WTC11 (cell line): ENCODE data around the gene EHD4. TPM values are rescaled to one million over a fixed set of nuclear protein-coding genes. Genes with fewer than 3 reads are reported as not detected.

Experiments used
- ATAC-seq: fragments of 200-7000 bp; cut with Tn5 transposase; 2 replicates; pipeline ENCODE4 v1.10.0; 2021; ENCODE audit warnings: mild to moderate bottlenecking, moderate library complexity
- CTCF ChIA-PET: fragments of 300-600 bp; sonication (Branson Sonifier 250); formaldehyde crosslinking; loops from one replicate; lab custom pipeline; 2021; ENCODE audit warnings: antibody characterized with exemption; lab: Charles Lee
- POLR2A ChIA-PET: fragments of 350-600 bp; sonication (Branson Sonifier 250); formaldehyde crosslinking; loops from one replicate; lab custom pipeline; 2021; ENCODE audit warnings: antibody characterized with exemption; lab: Charles Lee
- DNase-seq: peaks from one replicate; pipeline ENCODE4 v3.0.0; 2021; ENCODE audit warnings: low spot score
- H3K27ac Mint-ChIP-seq: 2 replicates; pipeline ENCODE4 v1.8.0; 2021; ENCODE audit warnings: mixed read lengths
- H3K27me3 Mint-ChIP-seq: 2 replicates; pipeline ENCODE4 v1.8.0; 2021; ENCODE audit warnings: low read depth, mild to moderate bottlenecking, moderate library complexity, mixed read lengths
- H3K36me3 Mint-ChIP-seq: 2 replicates; pipeline ENCODE4 v1.8.0; 2021; ENCODE audit warnings: mixed read lengths
- H3K4me1 Mint-ChIP-seq: 2 replicates; pipeline ENCODE4 v1.8.0; 2022; ENCODE audit warnings: mixed read lengths
- H3K4me3 Mint-ChIP-seq: 2 replicates; pipeline ENCODE4 v1.8.0; 2021; ENCODE audit warnings: mild to moderate bottlenecking, moderate library complexity, mixed read lengths
- H3K9me3 Mint-ChIP-seq: 2 replicates; pipeline ENCODE4 v1.8.0; 2021; ENCODE audit warnings: mixed read lengths
- ATF1 ChIP-seq: sonication (generic); formaldehyde crosslinking; IDR thresholded peaks from 2 replicates; pipeline ENCODE4 v1.8.1; 2023; ENCODE audit warnings: mild to moderate bottlenecking, moderate library complexity, missing genetic modification reagents
- FOXP1 ChIP-seq: sonication (generic); formaldehyde crosslinking; IDR thresholded peaks from 2 replicates; pipeline ENCODE4 v1.8.0; 2022; ENCODE audit warnings: missing genetic modification reagents, mild to moderate bottlenecking, moderate library complexity, borderline replicate concordance
- GTF2I ChIP-seq: fragments of 250-450 bp; sonication (Bioruptor Pico); conservative IDR thresholded peaks from 2 replicates; pipeline ENCODE4 v1.4.0; 2021; ENCODE audit warnings: mild to moderate bottlenecking
- JAZF1 ChIP-seq: fragments of 250-450 bp; sonication (Bioruptor Pico); IDR thresholded peaks from 2 replicates; pipeline ENCODE4 v1.9.0; 2021; ENCODE audit warnings: moderate library complexity, mild to moderate bottlenecking, inconsistent platforms
- MYBL2 ChIP-seq: sonication (generic); formaldehyde crosslinking; IDR thresholded peaks from 2 replicates; pipeline ENCODE4 v1.8.1; 2023; ENCODE audit warnings: mild to moderate bottlenecking, moderate library complexity, missing genetic modification reagents
- NFE2L1 ChIP-seq: sonication (generic); formaldehyde crosslinking; IDR thresholded peaks from 2 replicates; pipeline ENCODE4 v1.8.1; 2023; ENCODE audit warnings: missing genetic modification reagents
- RORB ChIP-seq: fragments of 250-450 bp; sonication (Bioruptor Pico); IDR thresholded peaks from 2 replicates; pipeline ENCODE4 v1.9.0; 2021; ENCODE audit warnings: mild to moderate bottlenecking
- SP1 ChIP-seq: sonication (generic); formaldehyde crosslinking; conservative IDR thresholded peaks from 2 replicates; pipeline ENCODE4 v1.8.1; 2022; ENCODE audit warnings: missing genetic modification reagents
- ZNF317 ChIP-seq: sonication (generic); formaldehyde crosslinking; IDR thresholded peaks from 2 replicates; pipeline ENCODE4 v1.8.1; 2023; ENCODE audit warnings: low read depth, mild to moderate bottlenecking, moderate library complexity, missing genetic modification reagents, borderline replicate concordance
- ZNF423 ChIP-seq: fragments of 250-450 bp; sonication (Bioruptor Pico); IDR thresholded peaks from 2 replicates; pipeline ENCODE4 v2.1.2; 2022; ENCODE audit warnings: mild to moderate bottlenecking, moderate library complexity
- total RNA-seq: library from RNA; stranded (reverse); gene quantifications from 3 replicates; pipeline ENCODE4 v1.2.3, GENCODE V29; 2021
- TF ChIP-seq, protein P1 (sequence below): sonication (generic); formaldehyde crosslinking; IDR thresholded peaks from 2 replicates; pipeline ENCODE4 v1.8.0; 2022; ENCODE audit warnings: mild to moderate bottlenecking, missing genetic modification reagents
- TF ChIP-seq, protein P2 (sequence below): fragments of 250-450 bp; sonication (Bioruptor Pico); IDR thresholded peaks from 2 replicates; pipeline ENCODE4 v1.9.0; 2021; ENCODE audit warnings: mild to moderate bottlenecking, borderline replicate concordance
- TF ChIP-seq, protein P3 (sequence below): sonication (generic); formaldehyde crosslinking; conservative IDR thresholded peaks from 2 replicates; pipeline ENCODE4 v1.8.1; 2023; ENCODE audit warnings: mild to moderate bottlenecking, low read depth, missing genetic modification reagents, moderate library complexity
- TF ChIP-seq, protein P4 (sequence below): sonication (generic); formaldehyde crosslinking; IDR thresholded peaks from 2 replicates; pipeline ENCODE4 v1.8.1; 2023; ENCODE audit warnings: mild to moderate bottlenecking, missing genetic modification reagents
- TF ChIP-seq, protein P5 (sequence below): fragments of 250-450 bp; sonication (Bioruptor Pico); IDR thresholded peaks from 2 replicates; pipeline ENCODE4 v1.9.0; 2021; ENCODE audit warnings: mild to moderate bottlenecking
- TF ChIP-seq, protein P6 (sequence below): sonication (generic); formaldehyde crosslinking; IDR thresholded peaks from 2 replicates; pipeline ENCODE4 v1.8.0; 2023; ENCODE audit warnings: mild to moderate bottlenecking, missing genetic modification reagents

The EHD4 gene
- total RNA-seq, 1 experiment from 2014 or later: 23.9 TPM

DNA sequence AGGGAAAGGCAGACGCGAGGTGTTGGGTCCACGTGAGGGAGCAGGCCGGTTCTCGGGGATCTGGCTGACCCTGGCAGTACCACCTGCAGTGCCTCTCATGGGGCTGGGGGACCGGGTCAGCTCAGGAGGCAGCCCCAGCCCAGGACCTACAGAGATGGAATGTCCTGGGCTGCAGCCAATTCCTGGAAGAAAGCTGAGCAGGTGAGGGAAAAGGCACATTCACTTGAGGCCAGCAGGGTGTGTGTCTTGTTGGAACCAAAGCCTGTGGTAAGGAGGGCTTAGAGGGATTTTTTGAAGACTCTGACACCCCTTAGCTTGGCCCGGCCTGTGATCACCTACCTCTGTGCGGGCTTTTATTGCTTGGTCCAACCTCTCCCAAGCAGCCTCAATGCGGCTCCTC, 117.9 kb downstream of the EHD4 start:
- Mint-ChIP-seq H3K27me3 (no peaks in the 10 kb centered on the region), H3K9me3 (no peaks in the 10 kb centered on the region), H3K4me3 (no peak overlapping the region), H3K4me1 (peaks cover 4% of the 10 kb centered on the region), H3K36me3 (no peaks in the 10 kb centered on the region), H3K27ac (no peak overlapping the region)
- no peak for DNase-seq
- no peak for ATAC-seq
- TF ChIP-seq ATF1 (CRISPR knock-in tag) (no peak), RORB (CRISPR knock-in tag) (no peak), ZNF423 (CRISPR knock-in tag) (no peak), GTF2I (CRISPR knock-in tag) (no peak), ZNF317 (CRISPR knock-in tag) (no peak), MYBL2 (no peak), SP1 (CRISPR knock-in tag) (no peak), FOXP1 (CRISPR knock-in tag) (no peak), JAZF1 (CRISPR knock-in tag) (no peak), NFE2L1 (CRISPR knock-in tag) (no peak)
- TF ChIP-seq, protein P1, sequence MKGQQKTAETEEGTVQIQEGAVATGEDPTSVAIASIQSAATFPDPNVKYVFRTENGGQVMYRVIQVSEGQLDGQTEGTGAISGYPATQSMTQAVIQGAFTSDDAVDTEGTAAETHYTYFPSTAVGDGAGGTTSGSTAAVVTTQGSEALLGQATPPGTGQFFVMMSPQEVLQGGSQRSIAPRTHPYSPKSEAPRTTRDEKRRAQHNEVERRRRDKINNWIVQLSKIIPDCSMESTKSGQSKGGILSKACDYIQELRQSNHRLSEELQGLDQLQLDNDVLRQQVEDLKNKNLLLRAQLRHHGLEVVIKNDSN (CRISPR knock-in tag): no peak
- TF ChIP-seq, protein P2, sequence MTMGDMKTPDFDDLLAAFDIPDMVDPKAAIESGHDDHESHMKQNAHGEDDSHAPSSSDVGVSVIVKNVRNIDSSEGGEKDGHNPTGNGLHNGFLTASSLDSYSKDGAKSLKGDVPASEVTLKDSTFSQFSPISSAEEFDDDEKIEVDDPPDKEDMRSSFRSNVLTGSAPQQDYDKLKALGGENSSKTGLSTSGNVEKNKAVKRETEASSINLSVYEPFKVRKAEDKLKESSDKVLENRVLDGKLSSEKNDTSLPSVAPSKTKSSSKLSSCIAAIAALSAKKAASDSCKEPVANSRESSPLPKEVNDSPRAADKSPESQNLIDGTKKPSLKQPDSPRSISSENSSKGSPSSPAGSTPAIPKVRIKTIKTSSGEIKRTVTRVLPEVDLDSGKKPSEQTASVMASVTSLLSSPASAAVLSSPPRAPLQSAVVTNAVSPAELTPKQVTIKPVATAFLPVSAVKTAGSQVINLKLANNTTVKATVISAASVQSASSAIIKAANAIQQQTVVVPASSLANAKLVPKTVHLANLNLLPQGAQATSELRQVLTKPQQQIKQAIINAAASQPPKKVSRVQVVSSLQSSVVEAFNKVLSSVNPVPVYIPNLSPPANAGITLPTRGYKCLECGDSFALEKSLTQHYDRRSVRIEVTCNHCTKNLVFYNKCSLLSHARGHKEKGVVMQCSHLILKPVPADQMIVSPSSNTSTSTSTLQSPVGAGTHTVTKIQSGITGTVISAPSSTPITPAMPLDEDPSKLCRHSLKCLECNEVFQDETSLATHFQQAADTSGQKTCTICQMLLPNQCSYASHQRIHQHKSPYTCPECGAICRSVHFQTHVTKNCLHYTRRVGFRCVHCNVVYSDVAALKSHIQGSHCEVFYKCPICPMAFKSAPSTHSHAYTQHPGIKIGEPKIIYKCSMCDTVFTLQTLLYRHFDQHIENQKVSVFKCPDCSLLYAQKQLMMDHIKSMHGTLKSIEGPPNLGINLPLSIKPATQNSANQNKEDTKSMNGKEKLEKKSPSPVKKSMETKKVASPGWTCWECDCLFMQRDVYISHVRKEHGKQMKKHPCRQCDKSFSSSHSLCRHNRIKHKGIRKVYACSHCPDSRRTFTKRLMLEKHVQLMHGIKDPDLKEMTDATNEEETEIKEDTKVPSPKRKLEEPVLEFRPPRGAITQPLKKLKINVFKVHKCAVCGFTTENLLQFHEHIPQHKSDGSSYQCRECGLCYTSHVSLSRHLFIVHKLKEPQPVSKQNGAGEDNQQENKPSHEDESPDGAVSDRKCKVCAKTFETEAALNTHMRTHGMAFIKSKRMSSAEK (CRISPR knock-in tag): no peak
- TF ChIP-seq, protein P3, sequence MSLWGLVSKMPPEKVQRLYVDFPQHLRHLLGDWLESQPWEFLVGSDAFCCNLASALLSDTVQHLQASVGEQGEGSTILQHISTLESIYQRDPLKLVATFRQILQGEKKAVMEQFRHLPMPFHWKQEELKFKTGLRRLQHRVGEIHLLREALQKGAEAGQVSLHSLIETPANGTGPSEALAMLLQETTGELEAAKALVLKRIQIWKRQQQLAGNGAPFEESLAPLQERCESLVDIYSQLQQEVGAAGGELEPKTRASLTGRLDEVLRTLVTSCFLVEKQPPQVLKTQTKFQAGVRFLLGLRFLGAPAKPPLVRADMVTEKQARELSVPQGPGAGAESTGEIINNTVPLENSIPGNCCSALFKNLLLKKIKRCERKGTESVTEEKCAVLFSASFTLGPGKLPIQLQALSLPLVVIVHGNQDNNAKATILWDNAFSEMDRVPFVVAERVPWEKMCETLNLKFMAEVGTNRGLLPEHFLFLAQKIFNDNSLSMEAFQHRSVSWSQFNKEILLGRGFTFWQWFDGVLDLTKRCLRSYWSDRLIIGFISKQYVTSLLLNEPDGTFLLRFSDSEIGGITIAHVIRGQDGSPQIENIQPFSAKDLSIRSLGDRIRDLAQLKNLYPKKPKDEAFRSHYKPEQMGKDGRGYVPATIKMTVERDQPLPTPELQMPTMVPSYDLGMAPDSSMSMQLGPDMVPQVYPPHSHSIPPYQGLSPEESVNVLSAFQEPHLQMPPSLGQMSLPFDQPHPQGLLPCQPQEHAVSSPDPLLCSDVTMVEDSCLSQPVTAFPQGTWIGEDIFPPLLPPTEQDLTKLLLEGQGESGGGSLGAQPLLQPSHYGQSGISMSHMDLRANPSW (CRISPR knock-in tag): no peak
- TF ChIP-seq, protein P4, sequence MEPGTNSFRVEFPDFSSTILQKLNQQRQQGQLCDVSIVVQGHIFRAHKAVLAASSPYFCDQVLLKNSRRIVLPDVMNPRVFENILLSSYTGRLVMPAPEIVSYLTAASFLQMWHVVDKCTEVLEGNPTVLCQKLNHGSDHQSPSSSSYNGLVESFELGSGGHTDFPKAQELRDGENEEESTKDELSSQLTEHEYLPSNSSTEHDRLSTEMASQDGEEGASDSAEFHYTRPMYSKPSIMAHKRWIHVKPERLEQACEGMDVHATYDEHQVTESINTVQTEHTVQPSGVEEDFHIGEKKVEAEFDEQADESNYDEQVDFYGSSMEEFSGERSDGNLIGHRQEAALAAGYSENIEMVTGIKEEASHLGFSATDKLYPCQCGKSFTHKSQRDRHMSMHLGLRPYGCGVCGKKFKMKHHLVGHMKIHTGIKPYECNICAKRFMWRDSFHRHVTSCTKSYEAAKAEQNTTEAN (CRISPR knock-in tag): no peak
- TF ChIP-seq, protein P5, sequence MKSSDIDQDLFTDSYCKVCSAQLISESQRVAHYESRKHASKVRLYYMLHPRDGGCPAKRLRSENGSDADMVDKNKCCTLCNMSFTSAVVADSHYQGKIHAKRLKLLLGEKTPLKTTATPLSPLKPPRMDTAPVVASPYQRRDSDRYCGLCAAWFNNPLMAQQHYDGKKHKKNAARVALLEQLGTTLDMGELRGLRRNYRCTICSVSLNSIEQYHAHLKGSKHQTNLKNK: no peak
- TF ChIP-seq, protein P6, sequence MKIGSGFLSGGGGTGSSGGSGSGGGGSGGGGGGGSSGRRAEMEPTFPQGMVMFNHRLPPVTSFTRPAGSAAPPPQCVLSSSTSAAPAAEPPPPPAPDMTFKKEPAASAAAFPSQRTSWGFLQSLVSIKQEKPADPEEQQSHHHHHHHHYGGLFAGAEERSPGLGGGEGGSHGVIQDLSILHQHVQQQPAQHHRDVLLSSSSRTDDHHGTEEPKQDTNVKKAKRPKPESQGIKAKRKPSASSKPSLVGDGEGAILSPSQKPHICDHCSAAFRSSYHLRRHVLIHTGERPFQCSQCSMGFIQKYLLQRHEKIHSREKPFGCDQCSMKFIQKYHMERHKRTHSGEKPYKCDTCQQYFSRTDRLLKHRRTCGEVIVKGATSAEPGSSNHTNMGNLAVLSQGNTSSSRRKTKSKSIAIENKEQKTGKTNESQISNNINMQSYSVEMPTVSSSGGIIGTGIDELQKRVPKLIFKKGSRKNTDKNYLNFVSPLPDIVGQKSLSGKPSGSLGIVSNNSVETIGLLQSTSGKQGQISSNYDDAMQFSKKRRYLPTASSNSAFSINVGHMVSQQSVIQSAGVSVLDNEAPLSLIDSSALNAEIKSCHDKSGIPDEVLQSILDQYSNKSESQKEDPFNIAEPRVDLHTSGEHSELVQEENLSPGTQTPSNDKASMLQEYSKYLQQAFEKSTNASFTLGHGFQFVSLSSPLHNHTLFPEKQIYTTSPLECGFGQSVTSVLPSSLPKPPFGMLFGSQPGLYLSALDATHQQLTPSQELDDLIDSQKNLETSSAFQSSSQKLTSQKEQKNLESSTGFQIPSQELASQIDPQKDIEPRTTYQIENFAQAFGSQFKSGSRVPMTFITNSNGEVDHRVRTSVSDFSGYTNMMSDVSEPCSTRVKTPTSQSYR (CRISPR knock-in tag): no peak
- CTCF ChIA-PET: no interaction called here
- POLR2A ChIA-PET: interaction anchor here (1.3 kb wide), 1 partner anchor 31 kb away, joined by 3 read pairs; no protein-coding TSS in a partner anchor
